GM21723 (cell line): ENCODE data around the gene CLDN9.

ENCODE experiments used
- ATAC-seq: cut with Tn5 transposase; IDR thresholded peaks from one replicate; pipeline ENCODE4 v1.9.1; 2021; ENCODE audit warnings: mild to moderate bottlenecking, moderate library complexity; ENCODE audit not compliant: unreplicated experiment

The CLDN9 gene

GRCh38 chr16:3028716-3029319, 16.1 kb downstream of the CLDN9 start:
- ATAC-seq, result no peak

- no peak for ATAC-seq
Measured at GRCh38 chr16:3029491-3030221, 16.9 kb downstream of the CLDN9 start.

GRCh38 chr16:3030222-3031212, 17.8 kb downstream of the CLDN9 start:
- ATAC-seq, result no peak

GRCh38 chr16:3032624-3033023, 19.9 kb downstream of the CLDN9 start:
- no peak for ATAC-seq

- ATAC-seq, result no peak
Measured at GRCh38 chr16:3035289-3035971, 22.7 kb downstream of the CLDN9 start.

- no peak for ATAC-seq
Measured at GRCh38 chr16:3035972-3036725, 23.4 kb downstream of the CLDN9 start.

- ATAC-seq, result no peak
Measured at GRCh38 chr16:3036726-3037315, 24.1 kb downstream of the CLDN9 start, which contains the start of gene BICDL2. TSS of gene BICDL2 (minus strand) at chr16:3036944. CDS start at chr16:3035496, 1,448 bp downstream.

- ATAC-seq, result no peak
Measured at GRCh38 chr16:3038256-3038655, 25.5 kb downstream of the CLDN9 start.

- ATAC-seq, result no peak
Measured at GRCh38 chr16:3038896-3039295, 26.2 kb downstream of the CLDN9 start.

- ATAC-seq, result no peak
Measured at GRCh38 chr16:3042376-3042775, 29.7 kb downstream of the CLDN9 start.

- no peak for ATAC-seq
Measured at GRCh38 chr16:3044708-3045107, 32.0 kb downstream of the CLDN9 start.

GRCh38 chr16:3045758-3046640, 33.3 kb downstream of the CLDN9 start, which contains the start of gene MMP25:
TSS of gene MMP25 (plus strand) at chr16:3046561. CDS start at chr16:3046918, 357 bp downstream.
- ATAC-seq, result no peak

- no peak for ATAC-seq
Measured at GRCh38 chr16:3046641-3047386, 34.1 kb downstream of the CLDN9 start.

- ATAC-seq, result no peak
Measured at GRCh38 chr16:3047387-3047720, 34.6 kb downstream of the CLDN9 start.

- no peak for ATAC-seq
Measured at GRCh38 chr16:3049921-3050481, 37.3 kb downstream of the CLDN9 start.

- no peak for ATAC-seq
Measured at GRCh38 chr16:3050487-3050886, 37.8 kb downstream of the CLDN9 start.

- ATAC-seq, result no peak
Measured at GRCh38 chr16:3051009-3051408, 38.3 kb downstream of the CLDN9 start.

GRCh38 chr16:3051494-3051893, 38.8 kb downstream of the CLDN9 start:
- no peak for ATAC-seq
